ENCODE data around the gene PACS2.
"Not testable (repeated sequence)": the region's sequence is repeated elsewhere in the genome, so short reads cannot be mapped to it uniquely, and the experiment has no call there.

PACS2 gene

DNA sequence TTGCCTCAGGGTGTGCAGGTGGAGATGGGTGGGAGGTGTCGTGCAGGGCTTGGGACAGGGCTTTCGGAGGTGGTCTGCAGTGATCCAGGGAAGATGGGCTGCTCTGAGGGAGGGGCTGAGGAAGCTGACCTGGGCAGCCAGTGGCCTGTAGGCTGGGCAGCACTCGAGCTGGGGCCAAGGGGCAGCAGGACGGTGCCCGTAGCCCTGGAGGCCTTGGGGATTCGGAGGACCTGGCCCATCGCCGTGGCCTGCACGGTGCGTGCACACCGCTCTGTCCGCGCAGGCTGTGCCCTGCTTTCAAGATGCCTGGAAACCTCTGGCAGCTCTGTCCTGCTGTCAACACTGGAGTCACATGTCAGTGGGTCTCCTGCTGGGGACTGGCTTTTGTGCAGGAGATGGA lies 9.1 kb downstream of the PACS2 start:
- Histone ChIP-seq H3K9ac (no peak overlapping the region), H3K36me3 (peaks cover 15% of the 10 kb centered on the region; the same call in 1 of the 2 replicates), H3K27ac (peak overlapping the region; percentile 55; the same call in 1 of the 2 replicates), H3K9me3 (no peaks in the 10 kb centered on the region), H3K4me1 (peaks cover 65% of the 10 kb centered on the region), H3K4me2 (peak overlapping the region; percentile 72), H4K20me1 (peaks cover 98% of the 10 kb centered on the region), H3K27me3 (no peaks in the 10 kb centered on the region), H3K4me3 (no peak overlapping the region)
- TF ChIP-seq Cebpa-rat (IDR thresholded peaks at IDR 0.05) = no peak

- Histone ChIP-seq H3K36me3 (peaks cover 15% of the 10 kb centered on the region; the same call in 1 of the 2 replicates), H3K4me1 (peaks cover 71% of the 10 kb centered on the region), H4K20me1 (peaks cover 98% of the 10 kb centered on the region), H3K9me3 (no peaks in the 10 kb centered on the region), H3K4me2 (peak overlapping the region; percentile 72), H3K4me3 (no peak overlapping the region), H3K27ac (peak overlapping the region; percentile 55), H3K27me3 (no peaks in the 10 kb centered on the region), H3K9ac (peak overlapping the region; percentile 48; the same call in 1 of the 2 replicates)
- TF ChIP-seq Cebpa-rat (IDR thresholded peaks at IDR 0.05) = no peak
Measured at GRCh38 chr14:105324080-105324778, 9.7 kb downstream of the PACS2 start.

GRCh38 chr14:105324871-105325270 lies 10.3 kb downstream of the PACS2 start:
- Histone ChIP-seq H3K36me3 (peaks cover 15% of the 10 kb centered on the region; the same call in 1 of the 2 replicates), H4K20me1 (peaks cover 98% of the 10 kb centered on the region), H3K4me2 (peak overlapping the region; percentile 72), H3K9me3 (no peaks in the 10 kb centered on the region), H3K27me3 (no peaks in the 10 kb centered on the region), H3K4me3 (no peak overlapping the region), H3K27ac (peak overlapping the region; percentile 55), H3K9ac (peak overlapping the region; percentile 48; the same call in 1 of the 2 replicates), H3K4me1 (peaks cover 77% of the 10 kb centered on the region)
- TF ChIP-seq Cebpa-rat (IDR thresholded peaks at IDR 0.05) = no peak

DNA sequence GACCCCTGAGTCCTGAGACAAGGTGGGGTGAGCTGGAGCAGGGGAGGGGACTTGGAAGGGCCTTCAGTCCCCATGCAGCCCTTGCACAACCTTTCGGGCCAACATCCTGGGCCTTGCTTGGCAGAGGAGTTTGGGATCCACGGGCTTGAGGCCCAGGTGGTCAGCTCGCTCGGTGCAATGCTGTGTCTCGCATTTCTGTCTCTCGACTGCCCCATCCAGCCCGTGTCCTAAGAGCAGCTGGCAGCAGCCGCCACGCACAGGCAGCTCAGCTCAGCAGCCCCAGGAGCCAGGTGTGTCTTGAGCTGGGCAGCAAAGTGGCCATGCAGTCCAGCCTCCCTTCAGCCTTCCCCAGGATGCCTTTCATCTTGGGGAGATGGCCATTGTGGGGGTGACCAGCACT lies 10.8 kb downstream of the PACS2 start:
- Histone ChIP-seq H3K36me3 (peaks cover 15% of the 10 kb centered on the region; the same call in 1 of the 2 replicates), H3K4me2 (peak overlapping the region; percentile 72), H3K9ac (no peak overlapping the region), H3K4me3 (no peak overlapping the region), H3K27me3 (no peaks in the 10 kb centered on the region), H3K4me1 (peaks cover 82% of the 10 kb centered on the region), H4K20me1 (peaks cover 98% of the 10 kb centered on the region), H3K9me3 (no peaks in the 10 kb centered on the region), H3K27ac (no peak overlapping the region)
- no peak for TF ChIP-seq Cebpa-rat (IDR thresholded peaks at IDR 0.05)

DNA sequence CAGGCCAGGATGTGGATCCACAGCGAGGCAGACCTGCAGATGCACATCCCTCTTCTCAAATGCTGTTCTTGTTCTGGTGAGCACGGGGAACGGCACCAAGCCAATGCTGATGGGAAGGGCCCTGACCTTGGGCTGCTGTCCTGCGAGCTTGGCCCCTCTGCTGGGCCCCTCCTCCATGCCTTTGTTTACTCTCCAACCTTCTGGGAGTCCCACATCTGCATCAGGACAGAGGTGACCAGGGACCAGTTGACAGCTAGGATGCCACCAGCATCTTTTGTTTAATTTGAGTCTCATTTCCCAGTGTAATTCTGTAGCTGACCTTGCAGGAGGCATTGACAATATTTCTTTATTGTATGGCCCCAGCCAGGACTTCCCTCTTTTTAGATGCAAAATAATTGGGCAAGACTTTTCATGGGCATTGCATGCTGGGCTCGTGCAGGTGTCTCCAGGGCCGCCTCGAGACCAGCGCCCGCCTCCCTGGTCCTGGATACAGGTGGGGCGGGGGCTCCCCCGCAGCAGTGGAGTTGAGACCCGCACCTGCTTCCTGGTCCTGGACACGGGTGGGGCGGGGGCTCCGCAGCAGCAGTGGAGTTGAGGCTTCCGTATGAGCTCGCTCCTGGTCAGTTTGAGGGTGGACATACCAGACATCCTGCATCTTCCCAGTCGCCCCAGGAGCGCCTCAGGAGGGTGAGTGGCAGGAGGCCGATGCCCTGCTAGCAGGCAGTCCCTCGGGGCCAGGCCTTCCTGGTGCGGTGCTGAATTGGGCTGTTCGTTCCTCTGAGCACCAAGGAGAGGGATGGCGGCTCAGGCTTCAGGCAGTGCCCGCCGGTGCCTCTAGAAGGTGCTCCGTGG lies 11.4 kb downstream of the PACS2 start:
- Histone ChIP-seq H3K4me1 (peaks cover 88% of the 10 kb centered on the region), H4K20me1 (peaks cover 98% of the 10 kb centered on the region), H3K36me3 (peaks cover 15% of the 10 kb centered on the region; the same call in 1 of the 2 replicates), H3K27me3 (no peaks in the 10 kb centered on the region), H3K4me2 (peak overlapping the region; percentile 72), H3K9ac (peak overlapping the region; percentile 34; the same call in 1 of the 2 replicates), H3K27ac (peak overlapping the region; percentile 44), H3K4me3 (no peak overlapping the region), H3K9me3 (peaks cover 6% of the 10 kb centered on the region)
- no peak for TF ChIP-seq Cebpa-rat (IDR thresholded peaks at IDR 0.05)

DNA sequence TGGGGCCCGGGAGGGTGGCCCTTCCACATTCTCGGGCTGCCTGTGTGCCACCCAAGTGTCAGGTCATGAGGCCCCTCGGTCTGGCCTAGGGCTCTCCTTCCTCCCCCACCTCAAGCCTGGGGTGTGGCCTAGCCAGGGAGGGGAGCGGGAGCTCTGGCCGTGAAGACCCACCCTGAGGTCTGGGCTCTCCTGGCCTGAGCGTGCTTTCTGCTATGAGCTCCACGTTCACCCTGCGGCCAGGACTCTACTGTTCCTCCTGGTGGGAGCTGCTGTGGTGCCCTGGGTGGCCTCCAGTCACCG lies 12.0 kb downstream of the PACS2 start:
- Histone ChIP-seq H3K9ac (peak overlapping the region; percentile 34; the same call in 1 of the 2 replicates), H3K27me3 (no peaks in the 10 kb centered on the region), H3K4me3 (no peak overlapping the region), H3K27ac (peak overlapping the region; percentile 44), H3K4me2 (peak overlapping the region; percentile 72), H3K36me3 (peaks cover 15% of the 10 kb centered on the region; the same call in 1 of the 2 replicates), H3K9me3 (peaks cover 11% of the 10 kb centered on the region), H4K20me1 (peaks cover 98% of the 10 kb centered on the region), H3K4me1 (peaks cover 94% of the 10 kb centered on the region)
- TF ChIP-seq Cebpa-rat (IDR thresholded peaks at IDR 0.05) = no peak

DNA sequence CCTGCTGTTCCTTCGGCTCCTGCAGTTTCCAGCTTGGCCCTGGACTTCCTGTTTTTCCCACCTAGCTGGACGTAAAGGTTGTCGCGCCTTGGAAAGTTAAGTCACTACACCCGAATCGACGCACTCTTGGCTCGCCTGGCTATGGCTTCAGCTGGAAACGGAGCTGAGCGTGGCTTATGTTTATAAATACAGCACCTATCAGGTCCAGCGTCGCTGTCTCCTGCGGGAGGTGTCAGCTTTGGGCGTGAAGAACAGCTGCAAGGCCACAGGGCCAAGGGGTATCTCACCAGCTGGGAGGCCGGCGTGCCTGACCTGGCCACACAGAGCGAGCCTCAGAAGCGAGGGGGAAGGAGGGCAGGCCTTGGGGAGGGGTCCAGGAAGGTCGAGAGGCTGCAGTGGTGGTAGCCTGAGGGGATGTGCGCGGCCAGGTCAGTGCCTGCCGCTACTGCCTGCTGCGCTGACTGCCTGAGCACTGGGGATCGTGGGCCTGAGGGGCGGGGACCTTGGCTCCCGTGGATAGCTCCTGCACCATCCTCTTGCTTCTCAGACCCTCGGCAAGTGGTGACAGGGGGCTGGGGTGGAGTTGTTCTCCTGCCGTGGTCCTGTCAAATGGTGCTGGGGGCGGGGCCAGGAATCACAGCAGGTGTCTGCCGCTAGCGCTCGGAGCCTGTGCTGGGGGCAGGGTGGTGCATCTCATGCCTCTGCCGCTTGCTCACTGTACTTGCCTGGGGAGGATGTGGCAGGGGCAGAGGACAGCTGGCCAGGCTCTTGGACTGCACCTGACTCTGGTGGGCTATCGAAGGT lies 12.5 kb downstream of the PACS2 start:
- Histone ChIP-seq H3K9ac (peak overlapping the region; percentile 34; the same call in 1 of the 2 replicates), H3K36me3 (peaks cover 12% of the 10 kb centered on the region; the same call in 1 of the 2 replicates), H3K4me3 (no peak overlapping the region), H3K4me2 (peak overlapping the region; percentile 72), H3K27ac (peak overlapping the region; percentile 44), H4K20me1 (peaks cover 100% of the 10 kb centered on the region), H3K9me3 (peaks cover 13% of the 10 kb centered on the region), H3K4me1 (peaks cover 99% of the 10 kb centered on the region), H3K27me3 (no peaks in the 10 kb centered on the region)
- no peak for TF ChIP-seq Cebpa-rat (IDR thresholded peaks at IDR 0.05)

- peaks cover 100% of the 10 kb centered on the region for H4K20me1 ChIP-seq
- peaks cover 100% of the 10 kb centered on the region for H3K4me1 ChIP-seq
- peak overlapping the region; percentile 72 for H3K4me2 ChIP-seq
- not testable (repeated sequence) for H3K36me3 ChIP-seq, H3K27me3 ChIP-seq, H3K9ac ChIP-seq, H3K27ac ChIP-seq, H3K4me3 ChIP-seq
- H3K9me3 ChIP-seq = peaks cover 13% of the 10 kb centered on the region
Measured at GRCh38 chr14:105327695-105328045, 13.1 kb downstream of the PACS2 start.

GRCh38 chr14:105328070-105328677 lies 13.6 kb downstream of the PACS2 start:
- Histone ChIP-seq H3K27me3 (no peaks in the 10 kb centered on the region), H3K9ac (peak overlapping the region; percentile 55; the same call in 1 of the 2 replicates), H3K27ac (peak overlapping the region; percentile 30; the same call in 1 of the 2 replicates), H4K20me1 (peaks cover 100% of the 10 kb centered on the region), H3K4me1 (peaks cover 100% of the 10 kb centered on the region), H3K4me2 (peak overlapping the region; percentile 72), H3K4me3 (no peak overlapping the region), H3K9me3 (peaks cover 13% of the 10 kb centered on the region), H3K36me3 (peaks cover 10% of the 10 kb centered on the region; the same call in 1 of the 2 replicates)
- no peak for TF ChIP-seq Cebpa-rat (IDR thresholded peaks at IDR 0.05)
